ENCODE results near the gene TUBA1A. TPM values are rescaled to one million over a fixed set of nuclear protein-coding genes. Genes with fewer than 3 reads are reported as not detected.

The TUBA1A gene
- total and polyA plus RNA-seq, 2 donors (not counting 1 experiment from before 2014, with no cell fraction given): 772 to 2,642 TPM

DNA sequence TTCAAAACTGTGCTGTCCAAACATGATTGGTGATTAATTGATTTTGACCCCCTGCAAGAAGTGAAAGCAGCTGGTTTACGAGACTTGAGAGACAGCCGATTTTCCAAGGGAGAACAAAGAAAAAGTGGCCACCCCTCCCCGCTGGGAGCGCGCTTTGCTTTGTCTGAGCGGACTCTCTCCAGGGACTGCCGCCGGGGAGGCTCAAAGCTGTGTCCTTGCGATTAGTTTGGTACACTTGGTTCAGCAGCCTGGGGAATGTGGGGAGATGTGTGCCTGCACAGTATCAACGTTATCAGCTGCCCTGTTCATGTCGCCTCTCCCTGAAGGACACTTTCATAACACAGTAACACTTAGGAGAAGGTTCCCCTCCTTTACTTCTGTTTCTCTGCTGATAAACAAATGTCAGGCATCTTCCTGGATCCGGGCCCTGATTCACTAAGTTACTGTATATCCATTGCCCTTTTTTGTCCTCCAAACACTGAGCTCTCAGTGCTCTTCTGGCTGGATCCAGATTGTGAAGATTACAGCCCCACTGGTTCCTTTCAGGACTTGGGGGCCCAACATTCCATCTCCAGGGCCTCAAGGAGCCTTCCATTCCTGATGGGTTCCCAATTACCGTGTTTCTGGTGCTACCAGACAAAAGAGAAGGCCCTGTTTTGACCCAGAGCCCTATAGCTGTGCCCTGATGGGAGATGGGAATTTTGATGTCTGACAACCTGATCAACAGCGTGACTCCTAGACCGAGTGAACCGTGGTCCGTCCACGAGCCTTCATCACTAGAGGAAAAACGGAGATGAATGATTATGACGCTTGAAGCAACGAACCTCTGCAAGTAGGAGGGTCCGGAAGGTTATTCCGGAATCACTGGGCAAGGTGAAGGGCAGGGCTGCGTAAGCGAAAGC, 44.3 kb upstream of the TUBA1A start:
- Histone ChIP-seq H3K9me3 (ENCODE audit: control insufficient read depth, insufficient read depth, low read depth, low read length) (no peaks in the 10 kb centered on the region), H3K27me3 (ENCODE audit: control insufficient read depth, insufficient read depth, low read length) (no peaks in the 10 kb centered on the region), H3K4me1 (ENCODE audit: control insufficient read depth, extremely low read depth, insufficient read depth, low read length) (peaks cover 15% of the 10 kb centered on the region), H3K4me3 (replicated peaks in 1 of 4; ENCODE audit: control extremely low read depth in 1 of 4, insufficient read depth in 1 of 4, low read depth in 3 of 4, low read length in 4 of 4) (peak overlapping the region; percentile 15 to 44 (median 28)), H3K9ac (ENCODE audit: insufficient read depth, low read length) (peak overlapping the region; percentile 32), H3K27ac (ENCODE audit: insufficient read depth, low read length) (peak overlapping the region; percentile 84), H3K79me2 (ENCODE audit: control insufficient read depth, insufficient read depth, low read length) (no peaks in the 10 kb centered on the region), H3K36me3 (ENCODE audit: control insufficient read depth, insufficient read depth, low read length) (no peaks in the 10 kb centered on the region), H3K4me2 (ENCODE audit: extremely low read depth, insufficient read depth, low read length) (peak overlapping the region; percentile 91), H4K20me1 (ENCODE audit: control insufficient read depth, extremely low read depth, insufficient read depth, low read length) (no peaks in the 10 kb centered on the region), H2AFZ (ENCODE audit: low read length) (peak overlapping the region; percentile 96)
- DNase-seq (ENCODE audit: low read depth in 2 of 2): peak; percentile 52 to 73
- TF ChIP-seq EZH2 (IDR thresholded peaks at IDR 0.05; ENCODE audit: low read length, missing control alignments): no peak
- TF ChIP-seq, protein P1, sequence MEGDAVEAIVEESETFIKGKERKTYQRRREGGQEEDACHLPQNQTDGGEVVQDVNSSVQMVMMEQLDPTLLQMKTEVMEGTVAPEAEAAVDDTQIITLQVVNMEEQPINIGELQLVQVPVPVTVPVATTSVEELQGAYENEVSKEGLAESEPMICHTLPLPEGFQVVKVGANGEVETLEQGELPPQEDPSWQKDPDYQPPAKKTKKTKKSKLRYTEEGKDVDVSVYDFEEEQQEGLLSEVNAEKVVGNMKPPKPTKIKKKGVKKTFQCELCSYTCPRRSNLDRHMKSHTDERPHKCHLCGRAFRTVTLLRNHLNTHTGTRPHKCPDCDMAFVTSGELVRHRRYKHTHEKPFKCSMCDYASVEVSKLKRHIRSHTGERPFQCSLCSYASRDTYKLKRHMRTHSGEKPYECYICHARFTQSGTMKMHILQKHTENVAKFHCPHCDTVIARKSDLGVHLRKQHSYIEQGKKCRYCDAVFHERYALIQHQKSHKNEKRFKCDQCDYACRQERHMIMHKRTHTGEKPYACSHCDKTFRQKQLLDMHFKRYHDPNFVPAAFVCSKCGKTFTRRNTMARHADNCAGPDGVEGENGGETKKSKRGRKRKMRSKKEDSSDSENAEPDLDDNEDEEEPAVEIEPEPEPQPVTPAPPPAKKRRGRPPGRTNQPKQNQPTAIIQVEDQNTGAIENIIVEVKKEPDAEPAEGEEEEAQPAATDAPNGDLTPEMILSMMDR (conservative IDR thresholded peaks at IDR 0.05 in 1 of 2, IDR thresholded peaks at IDR 0.05 in 1 of 2; ENCODE audit: low read depth in 1 of 2, low read length in 2 of 2): peak in 1 of 2 donors; percentile 35

- Histone ChIP-seq H3K4me2 (ENCODE audit: extremely low read depth, insufficient read depth, low read length) (peak overlapping the region; percentile 91), H3K4me3 (replicated peaks in 1 of 4; ENCODE audit: control extremely low read depth in 1 of 4, insufficient read depth in 1 of 4, low read depth in 3 of 4, low read length in 4 of 4) (peak overlapping the region in 1 of 4 experiments; percentile 44), H3K9ac (ENCODE audit: insufficient read depth, low read length) (no peak overlapping the region), H4K20me1 (ENCODE audit: control insufficient read depth, extremely low read depth, insufficient read depth, low read length) (no peaks in the 10 kb centered on the region), H3K27me3 (ENCODE audit: control insufficient read depth, insufficient read depth, low read length) (no peaks in the 10 kb centered on the region), H3K27ac (ENCODE audit: insufficient read depth, low read length) (peak overlapping the region; percentile 84), H3K4me1 (ENCODE audit: control insufficient read depth, extremely low read depth, insufficient read depth, low read length) (peaks cover 15% of the 10 kb centered on the region), H2AFZ (ENCODE audit: low read length) (peak overlapping the region; percentile 37), H3K36me3 (ENCODE audit: control insufficient read depth, insufficient read depth, low read length) (no peaks in the 10 kb centered on the region), H3K79me2 (ENCODE audit: control insufficient read depth, insufficient read depth, low read length) (no peaks in the 10 kb centered on the region), H3K9me3 (ENCODE audit: control insufficient read depth, insufficient read depth, low read depth, low read length) (no peaks in the 10 kb centered on the region)
- DNase-seq (ENCODE audit: low read depth in 2 of 2): peak in 1 of 2 donors; percentile 58
- TF ChIP-seq, protein P1 (conservative IDR thresholded peaks at IDR 0.05 in 1 of 2, IDR thresholded peaks at IDR 0.05 in 1 of 2; ENCODE audit: low read depth in 1 of 2, low read length in 2 of 2): no peak
- TF ChIP-seq EZH2 (IDR thresholded peaks at IDR 0.05; ENCODE audit: low read length, missing control alignments): no peak
Measured at GRCh38 chr12:49231878-49232655, 43.2 kb upstream of the TUBA1A start.

DNA sequence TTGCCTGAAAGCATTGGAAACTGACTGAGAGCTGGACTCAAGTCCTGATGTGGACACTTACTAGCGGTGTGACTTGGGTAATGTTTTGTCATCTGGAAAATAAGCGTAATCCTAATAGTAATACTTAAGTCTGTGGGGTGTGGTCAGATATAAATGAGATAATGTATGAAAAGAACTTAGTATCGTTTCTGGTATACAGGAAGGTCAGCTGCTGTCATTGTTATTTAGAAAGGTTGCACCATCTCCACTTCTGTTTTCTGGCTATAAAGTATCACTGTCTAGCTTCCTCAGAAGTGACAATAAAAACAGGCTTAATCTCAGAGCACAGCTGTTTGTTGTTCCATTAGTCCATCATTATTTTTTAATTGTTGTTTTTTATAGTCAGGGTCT, 41.9 kb upstream of the TUBA1A start:
- no peaks in the 10 kb centered on the region for H3K9me3 ChIP-seq (ENCODE audit: control insufficient read depth, insufficient read depth, low read depth, low read length)
- H3K27ac ChIP-seq (ENCODE audit: insufficient read depth, low read length): no peak overlapping the region
- DNase-seq (ENCODE audit: low read depth in 2 of 2): no peak
- peaks cover 16% of the 10 kb centered on the region for H3K4me1 ChIP-seq (ENCODE audit: control insufficient read depth, extremely low read depth, insufficient read depth, low read length)
- TF ChIP-seq, protein P1 (conservative IDR thresholded peaks at IDR 0.05 in 1 of 2, IDR thresholded peaks at IDR 0.05 in 1 of 2; ENCODE audit: low read depth in 1 of 2, low read length in 2 of 2): no peak
- H3K9ac ChIP-seq (ENCODE audit: insufficient read depth, low read length): no peak overlapping the region
- H3K4me3 ChIP-seq (replicated peaks in 1 of 4; ENCODE audit: control extremely low read depth in 1 of 4, insufficient read depth in 1 of 4, low read depth in 3 of 4, low read length in 4 of 4): no peak overlapping the region
- H3K36me3 ChIP-seq (ENCODE audit: control insufficient read depth, insufficient read depth, low read length): no peaks in the 10 kb centered on the region
- H3K79me2 ChIP-seq (ENCODE audit: control insufficient read depth, insufficient read depth, low read length): no peaks in the 10 kb centered on the region
- no peaks in the 10 kb centered on the region for H3K27me3 ChIP-seq (ENCODE audit: control insufficient read depth, insufficient read depth, low read length)
- H4K20me1 ChIP-seq (ENCODE audit: control insufficient read depth, extremely low read depth, insufficient read depth, low read length): no peaks in the 10 kb centered on the region
- H2AFZ ChIP-seq (ENCODE audit: low read length): no peak overlapping the region
- H3K4me2 ChIP-seq (ENCODE audit: extremely low read depth, insufficient read depth, low read length): no peak overlapping the region

All from fibroblast of lung (primary cell).